ENCODE results near the gene CLDN18.

GRCh38 chr3:138082085-138082991, 72.4 kb downstream of the CLDN18 start:
- no peak for TF ChIP-seq EP300 (IDR thresholded peaks at IDR 0.05; ENCODE audit: borderline replicate concordance)
- no peak for TF ChIP-seq YY1 (IDR thresholded peaks at IDR 0.05; ENCODE audit: low read depth)
- TF ChIP-seq CREB1 (IDR thresholded peaks at IDR 0.05; ENCODE audit: low read depth), result no peak
- TF ChIP-seq TAF1 (IDR thresholded peaks at IDR 0.05; ENCODE audit: low read depth), result no peak
- TF ChIP-seq RAD21 (IDR thresholded peaks at IDR 0.05; ENCODE audit: low read depth), result no peak
- no peak for TF ChIP-seq REST (IDR thresholded peaks at IDR 0.05; ENCODE audit: low read depth)
- no peak for TF ChIP-seq CEBPB (IDR thresholded peaks at IDR 0.05)
- peak; percentile 56 for TF ChIP-seq USF1 (IDR thresholded peaks at IDR 0.05)
